Non-pigmented ciliary epithelial cell (primary cell): Measurements from ENCODE around the gene MATN1.

Source experiments
- DNase-seq: peaks from one replicate; pipeline ENCODE4 v3.0.0-alpha.2; 2010; ENCODE audit warnings: low read depth

Gene MATN1

DNA sequence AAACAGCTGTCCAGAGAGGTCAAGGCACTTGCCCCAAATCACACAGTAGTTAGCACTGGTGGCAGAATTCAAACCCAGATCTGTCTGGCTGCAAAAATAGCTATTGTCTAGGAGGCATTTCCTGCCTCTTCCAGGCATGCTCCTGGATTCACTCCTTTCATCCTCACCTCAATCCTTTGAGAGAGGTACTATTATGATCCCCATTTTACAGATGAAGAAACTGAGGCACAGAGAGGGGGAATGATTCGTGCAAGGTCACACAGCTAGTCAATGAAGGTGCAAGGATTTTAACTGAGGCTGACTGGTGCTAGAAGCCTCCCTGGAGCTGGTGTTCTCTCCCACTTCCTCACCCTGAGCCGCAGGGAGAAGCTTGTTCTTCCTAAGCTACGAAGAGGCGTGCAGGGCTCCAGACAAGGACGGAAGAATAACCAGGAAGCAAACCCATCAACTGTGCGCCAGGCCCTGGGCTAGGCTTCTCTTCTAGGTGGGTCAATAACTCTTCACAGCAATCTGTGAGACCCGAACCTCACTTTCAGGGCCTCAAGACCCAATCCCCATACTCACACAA, 34.8 kb upstream of the MATN1 start:
- no peak for DNase-seq

DNA sequence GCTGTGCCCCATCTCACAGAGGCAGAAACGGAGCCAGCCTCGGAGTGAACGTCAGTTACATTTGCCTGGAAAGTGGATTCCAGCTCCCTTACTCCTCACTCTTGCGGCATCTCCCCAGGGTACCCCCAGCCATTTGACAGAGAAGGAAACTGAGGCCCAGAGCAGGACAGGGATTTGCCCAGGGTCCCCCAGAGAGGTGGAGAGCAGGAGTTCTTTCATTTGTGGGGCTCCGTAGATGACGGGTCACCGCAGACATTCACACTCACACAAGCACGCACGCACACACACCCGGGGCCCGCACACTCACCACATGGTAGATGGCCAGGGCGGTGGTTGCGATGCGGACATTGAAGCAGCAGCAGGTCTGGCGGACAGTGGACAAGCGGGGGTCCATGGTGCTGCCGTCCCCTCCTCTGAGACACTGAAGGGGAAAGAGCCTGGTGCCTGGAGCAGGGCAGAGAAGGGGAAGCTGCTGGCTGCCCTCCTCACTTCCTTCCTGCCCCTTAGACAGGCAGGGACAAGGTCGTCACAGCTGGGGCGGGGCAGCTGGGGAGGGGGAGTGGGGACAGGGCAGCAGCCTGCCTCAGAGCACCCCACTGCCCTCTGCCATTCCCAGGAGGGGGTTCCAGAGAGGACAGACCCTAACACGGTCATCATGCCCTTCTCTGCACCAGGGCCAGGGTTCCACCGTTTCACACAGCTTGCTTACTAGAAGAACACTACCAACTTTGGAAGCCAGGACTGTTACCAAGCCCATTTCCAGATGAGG, 34.2 kb upstream of the MATN1 start, which contains the start of gene LAPTM5:
Gene LAPTM5, minus strand, starts transcription at position 423 of the 769 bp plus-strand sequence. Its CDS starts 29 bp downstream, at position 394.
- no peak for DNase-seq

DNA sequence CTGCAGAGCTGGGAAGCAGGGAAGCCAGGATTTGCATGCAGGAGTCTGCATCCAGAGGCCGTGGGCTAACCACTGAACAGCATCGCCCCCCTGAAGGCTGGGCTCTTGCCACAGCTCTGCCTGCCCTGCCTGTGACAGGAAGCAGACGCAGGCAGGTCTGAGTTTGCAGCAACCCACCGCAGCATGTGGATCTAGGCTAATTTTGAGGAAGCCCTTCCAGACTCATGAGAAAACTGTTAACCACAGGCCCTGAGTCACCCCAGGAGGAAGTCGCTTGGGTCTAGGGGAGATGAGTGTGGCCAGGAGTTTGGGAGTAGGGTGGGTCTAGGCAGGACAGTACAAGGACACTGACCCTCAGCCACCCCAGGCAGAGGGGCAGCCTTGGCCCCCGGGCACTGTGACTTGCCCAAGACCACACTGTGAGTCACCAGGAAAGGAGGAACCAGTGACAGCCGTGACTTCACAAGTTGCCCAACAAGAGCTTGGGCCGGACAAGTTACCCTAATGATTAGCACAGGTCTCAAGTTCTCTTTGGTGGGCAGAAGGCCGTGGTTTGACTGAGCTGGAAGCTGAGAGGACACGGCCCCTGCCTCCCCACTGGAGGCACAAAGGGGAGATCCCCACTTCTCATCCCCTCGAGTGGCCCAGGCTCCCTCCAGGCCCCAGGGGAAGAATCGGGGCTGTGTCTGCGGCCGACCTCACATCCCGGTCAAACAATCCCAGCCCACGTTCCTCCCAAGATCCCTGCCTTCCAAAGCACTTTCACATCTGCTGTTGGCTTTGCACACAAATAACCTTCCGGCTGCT, 33.4 kb upstream of the MATN1 start:
- DNase-seq, result peak; percentile 70

DNA sequence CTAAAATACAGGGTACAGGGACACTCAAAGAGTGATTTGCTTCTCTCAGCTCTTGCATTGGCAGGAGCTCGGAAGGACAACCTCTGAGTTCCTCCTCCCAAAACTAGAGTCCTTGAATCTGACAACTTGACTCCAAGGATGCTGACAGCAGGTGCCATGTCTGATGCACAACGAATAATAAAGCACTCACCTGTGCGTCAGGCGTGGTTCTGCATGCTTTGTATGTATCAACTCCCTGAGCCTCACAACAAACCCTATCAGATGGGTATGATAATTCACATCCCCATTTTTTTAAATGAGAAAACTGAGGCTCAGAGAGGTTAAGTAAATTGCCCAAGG, 32.8 kb upstream of the MATN1 start:
- DNase-seq, result no peak

DNA sequence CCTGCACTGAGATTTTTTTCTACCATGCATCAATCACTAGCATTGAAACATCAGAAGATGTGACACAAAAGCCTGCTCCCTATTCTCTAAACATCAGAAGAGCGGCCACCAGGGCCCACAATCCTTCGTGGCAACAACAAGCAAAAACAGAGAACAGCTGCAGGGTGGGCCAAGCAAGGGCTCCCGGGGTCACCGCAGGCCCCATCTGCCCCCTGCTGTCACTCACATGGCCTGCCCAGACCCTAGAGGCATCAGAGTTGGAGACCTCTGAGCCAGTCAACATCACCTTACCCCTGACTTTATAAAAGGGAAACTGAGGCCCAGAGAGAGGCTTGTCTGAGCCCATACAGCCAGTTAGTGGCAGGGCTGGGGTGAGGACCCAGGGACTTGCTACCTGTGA, 32.4 kb upstream of the MATN1 start:
- no peak for DNase-seq

DNA sequence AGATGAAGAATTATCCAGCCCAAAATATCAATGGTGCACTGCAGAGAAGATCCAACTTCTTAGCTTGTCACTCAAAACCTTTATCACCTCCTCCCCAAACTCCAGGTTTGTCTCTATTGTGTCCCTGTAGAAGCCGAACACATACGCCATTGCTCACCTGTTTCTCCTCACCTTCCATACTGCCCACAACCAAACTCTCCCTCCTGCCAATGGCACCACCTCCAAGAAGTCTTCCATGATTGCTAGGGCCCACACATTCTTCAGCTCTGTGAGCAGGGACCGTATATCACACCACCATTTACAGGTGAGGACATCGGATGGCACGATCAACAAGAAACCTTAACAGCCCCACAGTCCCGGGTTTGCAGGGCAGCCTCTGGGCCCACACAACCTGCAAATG, 31.9 kb upstream of the MATN1 start:
- no peak for DNase-seq

DNA sequence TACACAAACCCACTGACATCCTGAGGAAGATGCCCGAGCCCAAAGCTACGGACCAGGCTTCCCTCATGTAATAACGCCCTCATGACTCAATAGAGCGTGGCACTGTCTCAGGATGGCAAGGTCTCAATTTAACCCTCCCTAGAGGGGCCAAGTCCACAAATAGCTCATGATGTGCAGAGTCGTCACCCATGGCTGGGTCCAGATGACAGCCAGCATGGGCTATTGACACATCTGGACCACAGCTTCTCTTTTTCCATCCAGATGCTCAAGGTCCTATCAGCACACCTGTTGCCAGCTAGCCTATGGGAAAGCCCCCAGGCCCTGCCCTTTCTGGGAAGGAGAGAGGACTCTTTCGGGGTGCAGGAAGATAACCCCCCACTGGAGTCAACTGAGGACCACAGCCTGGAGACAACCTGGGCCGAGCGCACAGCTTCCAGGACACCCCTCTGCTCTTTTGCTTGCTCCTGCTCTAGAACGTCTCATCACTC, 31.3 kb upstream of the MATN1 start:
- no peak for DNase-seq

DNA sequence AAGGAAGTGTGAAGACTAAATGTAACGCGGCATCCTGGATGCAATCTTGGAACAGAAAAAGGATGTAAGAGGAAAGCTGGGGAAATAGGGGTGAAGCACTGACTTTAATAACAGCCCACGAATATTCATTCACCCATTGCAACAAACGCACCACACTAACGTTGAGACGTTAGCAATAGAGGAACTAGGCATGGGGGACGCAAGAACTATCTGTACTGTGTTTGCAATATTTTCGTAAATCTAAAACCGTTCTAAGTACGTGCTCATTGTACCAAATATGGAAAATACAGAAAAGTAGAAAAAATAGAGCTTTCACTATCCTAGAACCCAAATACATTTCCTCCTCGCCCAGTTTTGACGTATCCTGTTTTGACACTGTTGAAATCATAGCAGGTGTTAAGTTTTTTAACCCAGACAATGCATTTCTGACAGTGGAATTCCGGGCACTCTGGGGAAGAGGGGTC, 30.3 kb upstream of the MATN1 start:
- no peak for DNase-seq

DNA sequence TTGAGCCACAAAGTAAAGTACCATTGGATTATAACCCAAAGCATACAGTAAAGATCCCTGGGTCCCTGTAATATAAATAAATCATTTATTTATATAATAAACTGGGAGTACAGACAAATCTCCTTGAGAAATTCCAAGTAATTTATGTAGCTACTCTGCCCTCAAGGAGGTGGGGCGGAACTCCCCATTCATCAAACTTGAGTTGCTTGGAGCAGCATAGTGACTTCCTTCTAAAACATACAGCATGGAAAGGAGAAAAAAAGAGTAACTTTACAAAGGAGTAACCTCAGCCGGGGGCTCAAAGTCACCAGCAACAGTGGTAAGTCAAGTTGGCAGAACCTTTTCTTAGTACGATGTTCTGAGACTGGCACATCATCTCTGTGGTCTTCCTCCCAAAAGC, 29.7 kb upstream of the MATN1 start:
- no peak for DNase-seq

DNA sequence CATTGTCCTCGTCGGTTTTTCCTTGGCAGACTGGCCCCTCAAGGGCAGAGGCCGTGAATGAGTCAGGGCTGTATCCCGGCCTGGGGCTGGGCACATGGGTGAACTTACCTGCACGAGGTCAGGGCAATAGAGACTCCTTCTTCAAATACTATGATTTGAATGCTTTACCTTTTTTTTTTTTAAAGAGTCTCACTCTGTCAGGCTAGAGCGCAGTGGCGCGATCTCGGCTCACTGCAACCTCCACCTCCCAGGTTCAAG, 29.2 kb upstream of the MATN1 start:
- no peak for DNase-seq

DNA sequence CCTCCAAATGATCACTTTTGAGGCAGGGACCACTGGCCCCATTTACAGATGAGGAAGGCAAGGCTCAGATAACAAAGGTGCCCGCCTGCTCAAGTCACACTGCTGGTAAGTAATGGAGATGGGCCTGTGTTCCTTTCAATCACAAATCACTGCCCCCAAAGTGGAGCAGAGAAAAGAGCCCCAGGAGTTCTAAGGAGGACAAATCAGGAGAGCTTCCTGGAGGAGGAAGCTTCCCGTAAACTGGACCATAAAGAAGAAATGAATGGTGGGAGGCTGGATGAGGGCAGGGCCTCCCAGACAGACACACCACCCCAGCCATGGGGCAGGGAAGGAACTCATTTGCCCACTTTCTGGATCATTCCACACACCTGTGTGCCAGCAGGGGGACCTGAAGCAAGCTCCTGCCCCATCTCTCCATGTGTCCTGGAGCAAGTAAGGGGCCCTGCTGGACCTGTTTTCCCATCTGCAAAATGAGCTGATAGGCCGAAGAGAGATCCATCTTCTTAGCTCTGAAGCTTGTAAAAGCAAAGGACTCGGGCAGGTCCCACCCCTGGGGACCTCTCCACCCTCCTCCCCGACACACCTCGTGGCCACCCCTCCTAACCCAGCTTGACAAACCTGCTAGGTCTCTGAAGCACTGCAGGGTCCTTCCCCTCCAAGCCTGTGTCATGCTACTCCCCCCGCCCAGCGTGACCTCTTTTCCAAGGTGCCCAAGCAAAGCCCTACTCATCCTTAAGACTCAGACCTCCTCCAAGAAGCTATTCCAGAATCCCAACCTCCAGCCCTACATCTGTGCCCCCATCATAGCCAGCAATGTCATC, 28.7 kb upstream of the MATN1 start:
- DNase-seq, result no peak

DNA sequence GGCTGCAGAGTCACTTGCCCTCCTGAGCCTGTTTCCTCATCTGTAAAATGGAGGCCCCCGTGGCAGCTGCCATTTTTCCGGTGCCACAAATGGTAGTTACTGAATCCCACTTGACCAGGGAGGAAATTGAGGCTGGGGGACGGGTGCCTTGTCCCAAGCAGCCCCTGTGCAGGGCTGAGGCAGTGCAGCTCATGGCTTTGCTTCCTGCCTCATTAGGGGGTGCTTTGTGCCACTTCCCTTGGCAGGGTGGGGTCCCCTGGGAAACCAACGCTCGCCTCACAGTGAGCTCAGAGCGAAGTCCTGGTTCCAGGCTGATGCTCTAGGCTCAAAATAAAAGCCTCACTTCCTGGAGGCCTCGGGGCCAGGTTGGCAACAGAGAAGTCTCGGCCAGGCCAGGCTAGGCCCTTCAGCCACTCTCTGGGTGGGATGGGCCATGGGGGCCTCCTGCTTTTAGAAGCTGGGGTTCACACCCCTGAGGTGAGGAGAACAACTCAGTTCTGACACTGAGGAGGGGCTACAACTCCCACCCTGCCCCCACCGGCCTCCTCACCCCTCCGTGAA, 27.4 kb upstream of the MATN1 start:
- no peak for DNase-seq

DNA sequence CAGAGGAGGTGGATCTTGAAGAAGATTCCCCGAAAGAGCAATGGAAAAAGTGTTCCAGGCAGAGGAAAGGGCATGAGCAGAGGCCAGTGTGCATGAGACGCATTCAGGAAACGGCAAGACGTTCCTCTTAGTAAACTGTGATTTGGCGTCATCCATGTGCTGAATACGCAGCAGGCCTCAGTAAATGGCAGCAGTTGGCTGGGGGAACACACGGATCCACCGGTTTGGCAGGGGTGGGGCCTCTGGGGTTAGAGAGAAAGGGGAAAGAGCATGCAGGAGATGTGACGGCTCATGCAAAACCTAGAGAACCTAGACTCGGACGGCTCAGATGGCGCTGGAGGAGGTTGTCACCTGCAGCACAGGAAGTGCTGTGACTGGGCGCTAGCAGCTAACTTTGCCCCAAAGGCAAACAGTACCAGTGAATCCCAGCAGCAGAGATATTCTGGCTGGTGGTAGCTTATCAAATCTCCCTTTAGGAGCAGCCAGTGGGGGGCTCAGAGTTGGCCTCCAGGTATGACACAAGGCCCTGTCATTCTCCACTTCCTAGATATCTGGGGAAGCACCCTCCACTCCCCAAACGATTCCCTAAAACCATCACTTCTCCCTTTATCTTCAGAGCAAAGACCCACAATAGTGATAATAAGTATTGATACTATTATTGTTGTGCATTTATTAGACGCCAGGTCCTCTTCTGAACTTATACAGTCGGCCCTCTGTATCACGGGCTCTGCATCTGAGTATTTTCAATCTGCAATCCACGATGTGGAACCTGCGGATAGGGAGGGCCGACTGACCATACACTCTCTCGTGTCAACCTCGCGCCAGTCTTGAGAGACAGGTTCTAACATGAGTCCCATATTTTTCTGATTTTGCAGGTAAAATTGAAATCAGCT, 26.6 kb upstream of the MATN1 start:
- no peak for DNase-seq

DNA sequence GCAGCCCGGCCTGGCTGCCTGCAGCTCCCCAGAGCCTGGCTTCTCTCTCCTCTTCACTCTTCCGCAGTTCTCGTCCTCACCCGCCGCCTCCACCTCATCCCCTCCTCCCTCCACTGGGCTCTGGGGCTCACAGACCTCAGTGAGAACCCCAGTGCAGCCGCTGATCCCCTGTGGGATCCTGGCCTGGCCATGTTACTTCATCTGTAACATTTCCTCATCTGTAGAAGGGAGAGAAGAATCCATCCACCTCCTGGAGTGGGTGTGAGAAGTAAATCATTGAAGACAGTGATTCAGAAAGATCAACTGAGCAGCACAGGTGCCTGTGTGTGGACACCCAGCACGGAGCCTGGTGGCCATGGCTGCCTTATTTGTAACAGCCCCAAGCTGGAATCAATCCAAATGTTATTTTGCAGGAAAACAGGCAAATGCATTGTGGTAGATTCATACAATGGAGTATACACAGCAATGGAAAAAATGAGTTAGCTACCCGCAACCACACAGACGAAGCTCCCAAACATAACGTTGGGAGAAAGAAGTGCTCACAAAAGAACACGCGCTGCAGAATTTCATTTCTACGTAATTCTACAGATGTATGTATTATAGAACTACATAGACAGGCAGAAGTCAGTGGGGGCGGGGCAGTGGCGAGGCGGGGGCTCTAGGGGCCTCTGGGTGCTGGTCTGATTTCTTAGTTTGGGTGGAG, 25.5 kb upstream of the MATN1 start:
- no peak for DNase-seq

DNA sequence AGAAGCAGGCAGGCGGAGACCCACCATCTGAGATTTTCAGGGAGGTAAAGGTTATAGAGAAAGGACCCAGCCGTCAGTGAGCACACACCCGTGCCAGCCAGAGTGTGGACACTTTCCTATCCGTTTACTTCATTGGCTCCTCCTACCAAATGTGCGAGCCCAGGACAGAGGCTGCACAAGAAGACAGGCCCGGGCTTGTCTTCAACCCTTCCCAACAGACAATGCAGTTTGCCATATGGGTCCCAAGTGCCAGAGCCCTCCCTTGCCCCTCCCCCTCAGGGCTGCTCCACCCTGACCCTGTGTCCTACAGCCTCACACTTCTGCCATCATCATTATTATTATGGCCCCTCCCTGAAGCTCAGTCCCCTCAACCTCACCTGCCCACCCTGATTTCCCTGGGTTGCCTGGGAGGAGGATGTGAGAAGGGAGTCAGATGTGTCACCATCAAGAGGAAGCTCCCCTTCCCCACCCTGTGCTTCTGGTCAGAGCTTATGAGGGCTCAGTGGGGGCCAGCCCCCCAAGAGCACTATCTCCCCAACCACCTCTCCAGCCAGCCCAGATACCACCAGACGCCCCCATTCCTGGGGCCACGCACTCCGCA, 24.8 kb upstream of the MATN1 start:
- DNase-seq, result no peak

DNA sequence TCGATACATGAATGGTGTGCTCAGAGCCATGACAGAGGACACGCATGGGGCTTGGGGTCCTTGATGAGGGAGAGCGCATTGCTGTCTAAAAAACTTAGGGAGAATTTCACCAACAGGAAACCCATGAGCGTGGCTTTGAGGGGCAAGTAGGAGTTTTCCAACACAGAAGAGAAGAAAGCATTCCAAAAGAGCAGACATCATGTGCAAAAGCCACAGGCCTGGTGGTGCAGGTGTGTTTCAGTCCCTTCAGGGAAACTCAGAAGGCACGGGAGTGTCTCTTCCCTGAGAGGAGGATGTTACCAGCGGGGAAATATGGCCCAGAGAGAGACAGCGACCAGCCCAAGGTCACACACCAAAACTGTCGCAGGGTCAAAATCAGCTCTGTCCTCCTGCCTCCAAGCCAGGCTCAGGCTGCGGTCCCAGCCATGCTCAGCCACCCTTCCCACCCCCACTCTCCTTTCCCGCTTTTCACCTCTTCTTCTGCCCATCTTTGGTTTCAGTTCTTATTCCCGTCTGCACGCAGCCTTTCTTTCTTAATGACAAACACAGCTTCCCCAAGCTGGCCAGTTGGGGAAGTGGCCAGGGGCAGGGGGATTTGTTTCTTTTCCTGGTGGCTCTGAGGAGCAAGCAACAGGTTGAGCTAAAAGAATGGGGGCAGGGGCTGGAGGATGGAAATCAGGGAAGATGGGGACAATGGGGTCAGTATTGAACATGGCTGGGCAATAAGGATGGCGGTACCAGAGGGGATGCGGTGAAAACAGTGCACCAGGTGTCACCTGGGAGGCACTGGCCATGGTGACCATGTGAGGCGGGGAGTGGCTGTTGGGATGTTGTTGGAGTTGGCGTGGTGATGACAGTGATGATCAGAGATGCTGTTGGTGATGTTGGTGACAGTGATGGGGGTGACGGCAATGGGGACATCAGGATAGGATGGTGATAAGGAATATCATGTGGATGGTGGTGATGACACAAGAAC, 23.9 kb upstream of the MATN1 start:
- no peak for DNase-seq

DNA sequence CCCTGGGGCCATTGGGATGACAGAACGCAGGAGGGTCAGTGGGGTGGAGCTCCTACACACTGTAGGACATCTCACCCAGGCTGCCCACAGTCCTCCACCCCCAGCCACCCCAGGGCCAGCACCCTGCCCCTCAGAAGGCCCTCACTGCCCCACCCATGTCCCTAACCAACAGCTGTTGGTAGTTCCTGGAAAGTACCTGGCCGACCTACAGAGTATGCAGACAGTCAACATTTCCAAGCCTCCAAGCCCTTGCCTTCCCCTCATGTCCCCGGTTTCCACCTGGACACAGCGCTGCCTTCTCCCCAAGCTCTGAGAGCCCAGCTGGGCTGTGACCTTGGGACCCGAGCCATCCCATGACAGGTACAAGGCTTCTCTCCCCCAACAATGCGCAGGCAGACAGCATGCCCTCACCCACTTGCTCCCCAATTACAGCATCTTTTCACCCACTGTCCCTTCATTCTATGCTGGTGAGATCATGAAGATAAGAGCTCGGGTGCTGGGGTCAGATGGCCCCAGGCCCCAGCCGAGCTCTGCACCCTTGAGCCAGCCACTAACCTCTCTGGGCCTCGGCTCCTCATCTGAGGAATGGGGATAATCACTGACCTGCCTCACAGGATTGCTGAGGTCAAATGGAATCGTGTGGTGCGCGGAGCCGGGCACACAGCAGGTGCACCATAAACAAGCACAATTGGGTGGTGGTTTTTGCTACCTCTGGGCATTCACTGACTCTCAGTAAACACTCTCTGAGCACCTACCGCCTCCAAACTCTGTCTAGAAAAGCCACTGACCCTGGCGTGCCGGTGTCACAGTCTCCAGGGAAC, 23.0 kb upstream of the MATN1 start:
- no peak for DNase-seq

DNA sequence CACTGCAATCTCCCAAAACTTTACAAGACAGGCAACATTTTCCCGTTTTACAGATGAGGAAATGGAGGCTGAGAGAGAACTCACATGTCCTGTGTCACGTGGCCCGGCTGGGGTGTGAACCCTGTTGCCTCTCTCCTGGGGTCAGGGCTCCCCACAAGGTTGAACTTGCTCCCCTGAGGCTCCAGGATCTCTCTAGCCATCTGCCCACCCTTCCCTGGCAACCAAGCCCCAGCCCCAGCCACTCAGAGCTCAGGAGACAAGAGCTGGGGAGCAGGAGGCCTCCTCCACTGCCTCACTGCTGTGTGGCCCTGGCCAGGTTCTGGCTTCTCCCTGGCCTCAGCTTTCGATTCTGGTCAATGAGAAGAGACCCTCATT, 22.4 kb upstream of the MATN1 start:
- no peak for DNase-seq
